Gastroesophageal sphincter (tissue), 4 donors: ENCODE measurements around the gene FKTN. TPM values are rescaled to one million over a fixed set of nuclear protein-coding genes. Genes with fewer than 3 reads are reported as not detected.
"Not testable (repeated sequence)": the region's sequence is repeated elsewhere in the genome, so short reads cannot be mapped to it uniquely, and the experiment has no call there.

ENCODE experiments used
- ATAC-seq: fragments of 150-250 bp; one replicate; pipeline ENCODE4 v1.9.1; 2016; ENCODE audit warnings: mild to moderate bottlenecking, moderate library complexity
- H3K27ac ChIP-seq, 4 donors: fragments of 200-600 bp; sonication (generic) in 3 of 4; 1 replicate in 3 of 4; 2 replicates in 1 of 4; pipeline ENCODE4 v1.5.1; 2016 to 2019
- H3K27me3 ChIP-seq: fragments of 200-600 bp; sonication (generic); one replicate; pipeline ENCODE4 v1.5.1; 2019
- H3K36me3 ChIP-seq, 2 donors: fragments of 200-600 bp; sonication (generic); one replicate each; pipeline ENCODE4 v1.5.1; 2019; ENCODE audit warnings: control low read depth in 1 of 2
- H3K4me1 ChIP-seq, 3 donors: fragments of 200-600 bp; sonication (generic); 1 replicate in 2 of 3; 2 replicates in 1 of 3; pipeline ENCODE4 v1.5.1; 2016 to 2019; ENCODE audit warnings: control low read depth in 2 of 3
- H3K4me3 ChIP-seq, 2 donors: fragments of 200-600 bp; sonication (generic); one replicate each; pipeline ENCODE4 v1.5.1; 2019; ENCODE audit warnings: mild to moderate bottlenecking in 1 of 2, moderate library complexity in 1 of 2
- H3K9me3 ChIP-seq, 3 donors: fragments of 200-600 bp; sonication (generic); one replicate each; pipeline ENCODE4 v1.5.1; 2017 to 2019; ENCODE audit warnings: control low read depth in 2 of 3
- CTCF ChIP-seq, 4 experiments: fragments of 200-600 bp in 2 of 4; fragments of 450-650 bp in 2 of 4; sonication (generic) in 1 of 4; IDR thresholded peaks; one replicate each; pipeline ENCODE4 v1.5.1; 2017 to 2019; ENCODE audit warnings: antibody characterized with exemption in 4 of 4, mild to moderate bottlenecking in 2 of 4, moderate library complexity in 2 of 4
- EP300 ChIP-seq: sonication (generic); formaldehyde crosslinking; IDR thresholded peaks from one replicate; pipeline ENCODE4 v1.6.1; 2017; ENCODE audit warnings: antibody characterized with exemption, mild to moderate bottlenecking
- POLR2A ChIP-seq, 2 donors: fragments of 450-650 bp; IDR thresholded peaks; one replicate each; pipeline ENCODE4 v1.6.1; 2017; ENCODE audit warnings: antibody characterized with exemption in 2 of 2, mild to moderate bottlenecking in 2 of 2, moderate library complexity in 1 of 2
- POLR2AphosphoS5 ChIP-seq: sonication (generic); formaldehyde crosslinking; IDR thresholded peaks from one replicate; pipeline ENCODE4 v1.6.1; 2017; ENCODE audit warnings: antibody characterized with exemption
- WGBS, 2 donors: methylation state at CpG; one replicate each; pipeline ENCODE4 v1.1.5; 2018; ENCODE audit warnings: low coverage in 1 of 2; 5-methylcytosine and 5-hydroxymethylcytosine counted together
- total RNA-seq, 4 donors: library from RNA; depleted of rRNA; stranded (reverse); fragments of >200 nt; gene quantifications; one replicate each; pipeline ENCODE4 v1.1.0, GENCODE V29; 2016

Gene FKTN
- total RNA-seq, 4 donors from 2014 or later = 5.7 to 44.3 (median 9.0) TPM

- peaks cover 0 to 6% (median 6%) of the 10 kb centered on the region in 3 donors for H3K4me1 ChIP-seq
- ATAC-seq = no peak
Measured at GRCh38 chr9:105554042-105554441, 3.9 kb upstream of the FKTN start.

GRCh38 chr9:105572455-105572854 is 14.5 kb downstream of the FKTN start:
- no peak overlapping the region for H3K4me3 ChIP-seq
- no peak for ATAC-seq
- H3K27me3 ChIP-seq = no peaks in the 10 kb centered on the region
- peaks cover 0 to 38% of the 10 kb centered on the region in 2 donors for H3K36me3 ChIP-seq
- H3K27ac ChIP-seq = no peak overlapping the region
- TF ChIP-seq POLR2A (IDR thresholded peaks at IDR 0.05) (no peak), POLR2AphosphoS5 (no peak), CTCF (IDR thresholded peaks at IDR 0.05) (no peak), EP300 (no peak)
- H3K9me3 ChIP-seq = peaks cover 0 to 14% (median 0%) of the 10 kb centered on the region in 3 donors
- no peaks in the 10 kb centered on the region for H3K4me1 ChIP-seq

More at GRCh38 chr9:105554042-105554441, 3.9 kb upstream of the FKTN start:
- H3K36me3 ChIP-seq = no peaks in the 10 kb centered on the region
- no peaks in the 10 kb centered on the region for H3K9me3 ChIP-seq
- H3K27ac ChIP-seq = no peak overlapping the region
- H3K4me3 ChIP-seq = no peak overlapping the region
- WGBS, 2 donors = 62 to 64% methylated on average over 6 to 9 of the region's 10 CpGs
- no peaks in the 10 kb centered on the region for H3K27me3 ChIP-seq
- TF ChIP-seq POLR2AphosphoS5 = no peak
- TF ChIP-seq EP300 = no peak
- TF ChIP-seq POLR2A (IDR thresholded peaks at IDR 0.05) = no peak

GRCh38 chr9:105579952-105580351 is 22.0 kb downstream of the FKTN start:
- ATAC-seq, H3K27ac ChIP-seq, H3K4me1 ChIP-seq, H3K27me3 ChIP-seq, H3K9me3 ChIP-seq, H3K4me3 ChIP-seq: not testable (repeated sequence)
- H3K36me3 ChIP-seq = peaks cover 0 to 27% of the 10 kb centered on the region in 2 donors
- 80 to 92% methylated on average over 1 to 2 of the region's 6 CpGs for WGBS, 2 donors

GRCh38 chr9:105581550-105581949 is 23.6 kb downstream of the FKTN start:
- WGBS, 2 donors = 100% methylated on average over 1 of the region's 16 CpGs; no CpG with 5 or more reads in 1 of the 2 donors
- not testable (repeated sequence) for H3K4me3 ChIP-seq, H3K27me3 ChIP-seq, H3K9me3 ChIP-seq, ATAC-seq, H3K27ac ChIP-seq, H3K4me1 ChIP-seq
- H3K36me3 ChIP-seq = peaks cover 0 to 14% of the 10 kb centered on the region in 2 donors

- H3K4me3 ChIP-seq = no peak overlapping the region
- ATAC-seq = no peak
- 80 to 91% methylated on average over 2 to 3 of the region's 3 CpGs for WGBS, 2 donors
- peaks cover 0 to 11% (median 0%) of the 10 kb centered on the region in 3 donors for H3K9me3 ChIP-seq
- H3K4me1 ChIP-seq = no peaks in the 10 kb centered on the region
- TF ChIP-seq CTCF (IDR thresholded peaks at IDR 0.05) = no peak
- TF ChIP-seq EP300 = no peak
- TF ChIP-seq POLR2A (IDR thresholded peaks at IDR 0.05) = no peak
- TF ChIP-seq POLR2AphosphoS5 = no peak
- no peak overlapping the region for H3K27ac ChIP-seq
- H3K27me3 ChIP-seq = no peaks in the 10 kb centered on the region
- H3K36me3 ChIP-seq = peaks cover 0 to 71% of the 10 kb centered on the region in 2 donors
Measured at GRCh38 chr9:105593145-105593544, 35.2 kb downstream of the FKTN start.

GRCh38 chr9:105608721-105609598 is 51.0 kb downstream of the FKTN start:
- H3K9me3 ChIP-seq = no peaks in the 10 kb centered on the region
- TF ChIP-seq CTCF (IDR thresholded peaks at IDR 0.05) (peak; percentile 36 to 62 (median 46)), EP300 (no peak), POLR2AphosphoS5 (no peak), POLR2A (IDR thresholded peaks at IDR 0.05) (no peak)
- H3K27me3 ChIP-seq = no peaks in the 10 kb centered on the region
- H3K27ac ChIP-seq = no peak overlapping the region
- H3K36me3 ChIP-seq = peaks cover 0 to 31% of the 10 kb centered on the region in 2 donors
- no peak overlapping the region for H3K4me3 ChIP-seq
- no peaks in the 10 kb centered on the region for H3K4me1 ChIP-seq
- WGBS, 2 donors = 47 to 59% methylated on average over 5 to 6 of the region's 6 CpGs
- ATAC-seq = no peak
